Cardiac fibroblast (primary cell): ENCODE data around the gene PIAS4.

Experiments used
- DNase-seq, 2 donors: peaks; one replicate each; pipeline versions ENCODE4 v3.0.0 to v3.0.0-alpha.2; 2010; ENCODE audit warnings: low read depth in 2 of 2
- H3K4me3 ChIP-seq, 2 donors: replicated peaks in 1 of 2; 1 replicate in 1 of 2; 2 replicates in 1 of 2; pipeline ENCODE4 v1.5.1; 2011; ENCODE audit warnings: low read depth in 2 of 2, low read length in 2 of 2, mild to moderate bottlenecking in 2 of 2, moderate library complexity in 1 of 2
- TF ChIP-seq, protein P1 (sequence below): IDR thresholded peaks from one replicate; pipeline ENCODE4 v1.5.1; 2011; ENCODE audit warnings: low read depth, mild to moderate bottlenecking, low read length, inconsistent platforms

Gene PIAS4

DNA sequence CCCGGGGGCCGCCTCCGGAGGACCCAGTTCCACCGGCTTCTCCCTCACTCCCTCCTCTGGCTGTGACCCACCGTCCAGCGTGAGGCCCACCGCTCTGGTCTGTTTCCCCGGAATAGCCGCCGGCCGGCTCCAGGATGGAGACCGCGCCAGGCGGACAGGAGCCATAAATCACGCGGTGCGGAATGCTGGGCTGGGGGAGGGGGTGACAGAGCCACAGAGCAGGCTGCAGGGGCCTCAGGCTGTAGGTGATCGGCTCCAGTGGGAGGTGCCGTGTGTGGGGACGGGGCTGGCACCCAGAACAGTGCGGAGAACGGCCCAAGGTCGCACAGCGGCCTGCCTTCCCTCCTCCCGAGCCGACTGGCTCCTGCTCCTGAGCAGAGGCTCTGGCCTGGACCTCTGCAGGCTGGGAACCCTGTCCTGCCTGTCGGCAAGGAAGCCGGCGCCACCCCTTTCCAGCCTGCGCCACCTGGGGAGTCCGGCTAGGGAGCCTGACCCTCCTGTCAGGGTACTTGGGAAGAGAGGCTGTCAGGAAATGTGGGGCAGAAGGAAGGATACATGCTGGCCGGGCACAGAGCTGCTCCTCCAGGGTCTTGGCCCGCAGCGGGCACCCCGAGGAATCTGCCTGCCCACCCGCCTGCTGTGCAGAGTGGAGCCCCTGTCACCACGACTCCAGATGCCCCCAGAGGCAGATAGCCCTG lies 8.3 kb downstream of the PIAS4 start:
- no peak overlapping the region for H3K4me3 ChIP-seq
- TF ChIP-seq, protein P1, sequence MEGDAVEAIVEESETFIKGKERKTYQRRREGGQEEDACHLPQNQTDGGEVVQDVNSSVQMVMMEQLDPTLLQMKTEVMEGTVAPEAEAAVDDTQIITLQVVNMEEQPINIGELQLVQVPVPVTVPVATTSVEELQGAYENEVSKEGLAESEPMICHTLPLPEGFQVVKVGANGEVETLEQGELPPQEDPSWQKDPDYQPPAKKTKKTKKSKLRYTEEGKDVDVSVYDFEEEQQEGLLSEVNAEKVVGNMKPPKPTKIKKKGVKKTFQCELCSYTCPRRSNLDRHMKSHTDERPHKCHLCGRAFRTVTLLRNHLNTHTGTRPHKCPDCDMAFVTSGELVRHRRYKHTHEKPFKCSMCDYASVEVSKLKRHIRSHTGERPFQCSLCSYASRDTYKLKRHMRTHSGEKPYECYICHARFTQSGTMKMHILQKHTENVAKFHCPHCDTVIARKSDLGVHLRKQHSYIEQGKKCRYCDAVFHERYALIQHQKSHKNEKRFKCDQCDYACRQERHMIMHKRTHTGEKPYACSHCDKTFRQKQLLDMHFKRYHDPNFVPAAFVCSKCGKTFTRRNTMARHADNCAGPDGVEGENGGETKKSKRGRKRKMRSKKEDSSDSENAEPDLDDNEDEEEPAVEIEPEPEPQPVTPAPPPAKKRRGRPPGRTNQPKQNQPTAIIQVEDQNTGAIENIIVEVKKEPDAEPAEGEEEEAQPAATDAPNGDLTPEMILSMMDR, result no peak
- DNase-seq, result no peak

DNA sequence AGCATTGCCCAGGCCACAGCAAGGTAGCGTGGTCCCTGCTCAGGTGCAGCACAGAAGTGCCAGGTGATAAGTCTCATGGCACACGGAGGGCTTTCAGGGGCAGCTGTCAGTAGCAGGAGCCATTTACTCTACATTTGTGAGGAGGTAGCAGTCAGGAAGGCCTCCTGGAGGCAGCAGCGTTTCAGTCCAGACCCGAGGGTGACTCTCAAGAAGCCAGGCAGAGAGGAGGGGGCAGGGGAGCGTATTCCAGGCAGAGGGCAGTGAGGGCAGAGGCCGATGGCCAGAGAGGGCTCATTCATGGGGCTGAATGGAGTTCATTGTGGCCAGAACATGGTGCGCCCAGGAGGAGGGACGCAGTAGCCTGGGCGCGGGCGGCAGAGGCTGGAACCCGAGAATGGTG lies 8.9 kb downstream of the PIAS4 start:
- DNase-seq, result no peak
- TF ChIP-seq, protein P1, result no peak

DNA sequence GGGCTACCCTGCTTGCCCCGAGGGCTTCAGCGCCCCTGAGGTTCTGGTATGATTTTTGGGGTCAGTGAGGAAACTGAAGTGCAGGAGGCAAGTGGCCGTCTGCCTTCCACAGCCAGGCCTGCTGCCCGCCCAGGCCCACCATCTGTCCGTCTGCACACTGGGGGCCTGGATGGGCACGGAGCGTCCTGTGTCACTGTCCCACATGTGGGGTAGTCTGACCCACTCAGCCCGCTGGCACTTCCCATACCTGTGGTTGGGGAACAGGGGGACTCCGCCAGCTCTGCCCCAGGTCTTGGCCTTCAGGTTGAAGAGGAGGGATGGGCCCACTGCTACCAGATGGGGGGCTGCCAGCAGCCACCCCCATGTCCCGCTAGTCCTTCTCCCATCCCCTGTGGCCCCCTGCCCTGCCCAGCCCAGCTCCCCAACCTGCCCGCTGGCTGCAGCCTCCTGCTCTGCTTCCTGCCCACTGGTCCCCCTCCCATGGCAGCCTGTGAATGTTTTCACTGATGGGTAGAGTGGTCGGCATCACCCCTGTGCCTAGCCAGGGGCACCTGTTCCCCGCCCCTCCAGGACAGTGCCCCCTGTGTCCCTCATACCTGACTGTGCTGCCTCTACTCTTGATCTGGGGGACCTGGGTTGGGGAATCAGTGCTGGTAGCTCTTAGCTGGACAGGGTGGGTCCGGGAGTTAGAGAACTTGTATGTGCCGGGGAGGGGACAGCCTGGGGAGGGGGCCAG lies 9.5 kb downstream of the PIAS4 start:
- no peak overlapping the region for H3K4me3 ChIP-seq
- no peak for DNase-seq
- TF ChIP-seq, protein P1, result no peak

More for the DNA sequence above, 8.9 kb downstream of the PIAS4 start:
- no peak overlapping the region for H3K4me3 ChIP-seq

DNA sequence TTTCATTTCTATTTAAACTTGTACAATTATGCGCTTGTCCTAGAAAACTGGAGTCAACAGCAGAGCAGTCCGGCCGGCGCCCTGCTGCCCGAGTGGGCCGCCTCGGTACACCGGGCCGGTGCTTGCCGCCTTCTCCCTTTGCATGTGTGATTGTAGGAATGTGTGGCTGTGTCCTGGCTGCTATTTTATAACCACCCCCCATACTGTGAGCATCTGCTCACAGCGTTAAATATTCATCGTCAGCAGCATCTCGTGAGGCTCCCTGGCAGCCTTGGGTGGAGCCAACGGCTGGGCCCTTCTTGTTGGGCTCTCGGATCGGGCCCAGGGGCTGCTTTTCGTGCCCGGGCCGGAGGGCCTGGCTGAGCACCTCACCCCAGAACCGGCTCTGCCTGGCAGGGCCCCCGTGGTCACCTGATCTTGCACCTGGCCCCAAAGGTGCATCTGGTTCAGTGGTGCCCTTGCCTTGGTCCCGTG lies 10.6 kb downstream of the PIAS4 start:
- TF ChIP-seq, protein P1, result no peak

DNA sequence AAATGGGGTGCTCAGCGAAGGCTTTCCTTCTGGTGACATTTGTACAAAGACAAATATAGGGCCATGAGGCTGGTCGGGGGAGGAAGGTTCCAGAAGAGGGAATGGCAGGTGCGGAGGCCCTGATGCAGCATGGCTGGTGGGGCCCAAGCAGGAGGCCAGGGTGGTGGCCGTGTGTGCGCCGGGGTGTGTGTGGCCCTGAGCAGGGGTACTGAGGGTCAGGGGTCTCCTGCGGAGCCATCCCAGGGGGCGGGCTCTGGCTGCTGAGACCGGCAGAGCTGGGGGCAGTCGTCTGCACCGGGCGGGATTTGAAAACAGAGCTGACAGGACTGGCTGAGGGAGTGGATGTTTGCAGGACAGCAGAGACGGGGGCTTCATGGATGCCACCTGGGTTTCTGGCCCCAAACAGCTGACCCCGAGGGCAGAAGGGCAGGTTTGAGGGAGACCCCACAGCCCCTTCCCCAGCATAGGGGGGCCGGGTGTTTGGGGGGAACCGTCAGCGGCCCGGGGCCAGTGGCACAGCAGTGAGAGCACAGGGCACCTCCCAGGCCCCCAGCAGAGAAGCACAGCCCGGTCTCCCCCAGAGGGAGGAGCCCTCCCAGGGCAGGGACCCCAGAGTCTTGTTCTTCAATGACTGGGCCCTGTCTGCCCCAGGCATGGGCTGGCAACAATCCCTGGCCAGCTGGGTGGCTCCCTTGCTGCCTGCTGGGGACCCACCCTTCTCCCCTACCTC lies 11.4 kb downstream of the PIAS4 start:
- H3K4me3 ChIP-seq, result no peak overlapping the region
- DNase-seq, result no peak
- TF ChIP-seq, protein P1, result no peak

More for the DNA sequence above, 10.6 kb downstream of the PIAS4 start:
- no peak overlapping the region for H3K4me3 ChIP-seq
- no peak for DNase-seq

DNA sequence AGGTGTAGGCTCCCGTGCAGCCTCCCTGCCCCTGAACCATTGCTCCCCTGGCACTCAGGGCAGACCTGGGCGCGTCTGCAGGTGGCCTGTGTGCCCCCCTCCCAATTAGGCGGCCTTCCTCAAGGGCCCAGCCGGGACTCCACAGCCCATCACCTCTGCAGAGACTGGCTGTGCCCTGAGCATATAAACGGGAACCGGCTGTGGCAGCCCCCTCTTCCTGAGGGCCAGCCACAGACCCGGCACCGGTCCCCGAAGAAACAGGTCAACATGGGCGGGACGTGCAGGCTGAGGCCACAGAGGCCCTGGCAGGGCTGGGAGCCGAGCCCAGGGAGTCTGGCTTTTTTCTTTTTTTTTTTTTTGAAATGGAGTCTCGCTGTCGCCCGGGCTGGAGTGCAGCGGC lies 12.0 kb downstream of the PIAS4 start:
- TF ChIP-seq, protein P1, result no peak
- H3K4me3 ChIP-seq, result no peak overlapping the region
- DNase-seq, result no peak
